Renal cortical epithelial cell (primary cell): ENCODE results near the gene MMAB. TPM values are rescaled to one million over a fixed set of nuclear protein-coding genes. Genes with fewer than 3 reads are reported as not detected.

Source experiments
- DNase-seq: peaks from one replicate; pipeline ENCODE4 v3.0.0-alpha.2; 2011; ENCODE audit warnings: low read depth
- total RNA-seq: library from RNA; depleted of rRNA; stranded (reverse); fragments of >200 nt; gene quantifications from 2 replicates; pipeline ENCODE4 v1.2.3, GENCODE V29; 2014

The MMAB gene
- total RNA-seq, 1 donor from 2014 or later, result 16.2 TPM

GRCh38 chr12:109538191-109538863 lies 35.0 kb downstream of the MMAB start:
- DNase-seq, result no peak

GRCh38 chr12:109537136-109537535 lies 36.2 kb downstream of the MMAB start:
- DNase-seq, result no peak

DNA sequence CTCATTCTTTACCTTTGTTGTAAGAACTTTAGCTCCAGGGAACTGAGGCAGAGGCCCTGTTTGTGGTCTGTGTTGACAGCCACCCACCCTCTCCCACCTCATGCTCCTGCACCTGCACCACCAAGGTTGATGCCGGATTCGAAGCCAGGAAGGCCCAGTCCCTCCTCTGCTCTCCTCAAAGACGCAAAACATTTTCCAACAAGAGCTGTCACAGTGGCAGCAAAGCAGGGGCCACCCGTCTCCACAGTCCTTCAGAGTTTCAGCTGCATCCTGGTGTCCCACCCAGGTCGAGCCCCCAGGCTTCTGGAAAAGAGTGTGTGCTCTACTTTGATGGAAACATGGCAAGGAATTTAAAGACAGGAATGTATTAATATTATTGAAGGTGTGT lies 37.4 kb downstream of the MMAB start:
- DNase-seq, result no peak

DNA sequence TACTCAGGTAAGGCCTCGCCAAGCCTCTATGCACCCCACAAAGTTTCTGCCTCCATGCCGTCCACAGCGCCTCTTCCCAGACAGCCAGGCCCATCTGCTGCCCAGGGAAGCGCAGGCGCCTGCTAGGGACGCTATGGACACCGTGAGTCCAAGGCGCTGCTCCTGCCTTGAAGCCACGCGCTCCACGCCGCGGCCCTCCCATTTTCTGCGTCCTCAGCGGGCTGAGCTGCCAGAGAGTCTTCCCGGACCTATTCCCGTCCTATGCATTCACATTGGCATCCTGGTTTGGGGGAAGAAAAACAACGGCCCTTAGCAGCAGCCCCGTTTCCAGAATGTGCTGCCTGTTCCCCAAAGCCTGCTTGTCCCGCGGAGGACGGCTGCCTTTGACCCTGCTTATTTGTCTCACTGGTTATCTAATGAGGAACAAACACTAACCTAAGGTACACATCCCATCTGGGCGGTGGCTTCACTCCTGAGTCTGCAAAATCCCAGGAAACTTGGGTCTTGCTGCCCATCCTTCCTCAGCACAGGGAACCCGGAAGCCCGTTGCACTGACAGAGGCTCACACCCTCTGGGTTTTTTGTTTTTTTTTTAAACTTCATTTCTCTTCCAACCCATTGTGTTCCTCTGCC lies 38.0 kb downstream of the MMAB start:
- DNase-seq, result no peak

- no peak for DNase-seq
These were observed 38.8 kb downstream of the MMAB start for GRCh38 chr12:109534456-109534855.

DNA sequence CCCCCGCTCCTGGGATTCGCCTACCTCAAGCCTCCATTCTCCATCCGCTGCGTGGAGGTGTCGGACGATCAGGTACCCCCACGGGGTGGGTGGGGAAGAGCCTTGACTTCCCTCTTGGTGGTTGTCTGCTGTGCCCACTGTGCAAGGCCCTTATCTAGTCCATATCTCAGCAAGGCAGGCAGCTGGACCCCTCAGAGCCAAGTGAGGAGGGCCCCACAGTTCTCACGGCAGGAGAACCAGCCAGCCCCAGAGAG lies 39.9 kb downstream of the MMAB start:
- DNase-seq, result no peak

DNA sequence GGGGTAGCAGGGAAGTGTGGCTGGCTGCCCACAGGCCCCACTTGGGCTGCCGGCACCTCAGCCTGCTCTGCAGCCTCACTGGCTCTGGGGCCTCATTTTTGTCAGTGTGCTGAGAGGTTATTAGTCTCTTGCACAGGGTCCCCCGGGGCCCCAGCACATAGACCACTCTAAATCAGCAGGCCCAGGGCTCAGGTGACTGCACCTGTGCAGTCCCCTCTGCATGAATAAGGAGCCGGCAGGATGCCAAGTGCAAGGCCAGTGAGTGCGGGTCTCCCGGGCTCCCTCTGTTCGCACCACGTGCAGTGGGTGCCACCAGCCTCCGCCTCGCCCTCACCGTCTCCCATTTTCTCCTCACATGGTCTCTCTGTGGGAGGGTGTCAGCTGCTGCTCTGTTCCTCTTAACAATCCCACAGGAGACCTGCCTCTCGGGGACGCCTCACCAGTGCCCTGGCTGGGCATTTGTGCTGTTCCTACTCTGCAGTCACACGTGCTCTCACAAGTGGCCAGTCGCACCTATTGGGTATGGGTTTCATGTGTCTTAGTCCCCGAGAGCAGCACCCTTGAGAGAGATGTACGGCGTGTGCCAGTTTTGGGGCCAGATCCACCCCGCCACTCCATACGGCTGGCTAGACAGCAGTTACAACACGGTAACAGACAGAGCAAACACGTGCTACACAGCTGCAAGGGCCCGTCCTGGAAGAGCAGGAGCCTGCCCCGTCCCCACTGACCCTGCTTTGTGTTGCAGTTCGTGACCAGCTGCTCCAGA lies 40.4 kb downstream of the MMAB start:
- no peak for DNase-seq

GRCh38 chr12:109531411-109531810 lies 41.9 kb downstream of the MMAB start:
- DNase-seq, result no peak

- DNase-seq, result no peak
These were observed 43.3 kb downstream of the MMAB start for GRCh38 chr12:109529691-109530640.

GRCh38 chr12:109527489-109528123 lies 45.7 kb downstream of the MMAB start:
- no peak for DNase-seq

DNA sequence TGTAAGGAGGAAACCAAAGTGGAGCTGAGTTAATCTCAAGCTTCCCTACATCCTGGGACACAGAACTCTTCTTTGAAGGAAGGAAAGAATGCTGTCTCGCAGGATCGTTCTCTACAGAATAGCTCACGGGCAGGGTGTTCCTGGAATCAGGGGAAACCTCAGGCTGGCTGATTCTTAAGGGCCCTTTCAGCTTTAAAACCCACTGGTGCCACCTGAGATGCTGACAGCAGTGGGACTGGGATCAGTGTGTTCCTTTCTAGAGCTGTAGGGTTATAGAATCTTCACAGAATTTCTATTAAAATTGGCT lies 48.1 kb downstream of the MMAB start:
- no peak for DNase-seq

GRCh38 chr12:109524466-109525278 lies 48.6 kb downstream of the MMAB start:
- DNase-seq, result no peak

DNA sequence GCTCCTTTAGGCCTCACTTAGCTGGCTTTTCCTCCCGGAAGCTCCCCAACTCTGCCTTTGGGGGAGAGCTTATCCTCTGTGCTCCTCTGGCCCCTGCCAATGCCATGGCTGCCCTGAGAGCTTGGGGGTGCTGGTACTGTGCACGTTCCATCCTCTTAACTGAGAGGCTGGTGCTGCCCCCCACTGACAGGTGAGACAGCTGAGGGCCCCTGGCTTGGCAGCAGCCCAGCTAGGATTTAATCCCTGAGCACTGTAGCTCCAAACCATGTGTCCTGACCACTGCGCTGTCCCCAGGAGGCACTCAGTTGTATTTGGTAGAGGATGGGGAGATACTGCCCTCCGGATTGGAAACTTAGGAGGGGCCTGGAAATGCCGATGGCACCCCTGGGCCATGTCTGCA lies 49.8 kb downstream of the MMAB start:
- no peak for DNase-seq

DNA sequence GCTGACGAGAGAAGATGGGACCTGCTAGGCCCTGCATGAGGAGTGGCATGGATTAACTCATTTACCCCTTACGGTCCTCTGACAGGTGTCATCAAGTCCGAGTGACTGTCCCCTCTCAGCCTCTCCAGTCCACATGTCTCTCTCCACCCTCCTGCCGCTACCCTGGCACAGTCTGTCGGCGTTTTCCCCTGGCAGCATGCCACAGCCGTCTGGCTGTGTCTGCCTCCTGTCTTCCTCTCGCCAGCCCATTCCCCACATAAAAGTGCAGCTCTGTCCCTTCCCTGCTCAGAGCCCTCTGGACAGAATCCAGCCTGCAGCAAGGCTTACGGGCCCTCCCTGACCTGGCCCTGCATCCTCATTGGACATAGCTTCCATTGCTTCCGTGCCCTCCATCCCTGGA lies 50.2 kb downstream of the MMAB start:
- DNase-seq, result no peak

DNA sequence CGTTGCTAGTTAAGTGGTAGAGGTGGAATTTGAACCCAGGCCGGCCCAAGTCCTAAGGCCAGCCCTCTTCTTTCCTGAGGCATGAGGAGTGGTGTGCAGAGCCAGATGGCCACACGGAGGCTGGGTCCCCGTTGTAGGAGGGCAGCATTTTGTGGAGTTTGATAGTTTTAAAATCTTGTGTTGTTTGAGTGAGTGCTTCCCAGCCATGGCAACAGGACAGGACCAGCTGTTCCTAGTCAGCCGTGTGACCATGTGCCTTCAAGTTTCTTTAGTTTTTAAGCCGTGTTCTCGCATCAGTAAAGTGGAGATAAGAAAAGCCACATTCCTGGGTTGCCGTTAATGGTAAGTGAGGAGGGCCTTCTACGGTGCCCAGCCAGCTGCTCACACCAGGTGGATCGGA lies 51.5 kb downstream of the MMAB start:
- no peak for DNase-seq

GRCh38 chr12:109519787-109520186 lies 53.5 kb downstream of the MMAB start:
- DNase-seq, result no peak

DNA sequence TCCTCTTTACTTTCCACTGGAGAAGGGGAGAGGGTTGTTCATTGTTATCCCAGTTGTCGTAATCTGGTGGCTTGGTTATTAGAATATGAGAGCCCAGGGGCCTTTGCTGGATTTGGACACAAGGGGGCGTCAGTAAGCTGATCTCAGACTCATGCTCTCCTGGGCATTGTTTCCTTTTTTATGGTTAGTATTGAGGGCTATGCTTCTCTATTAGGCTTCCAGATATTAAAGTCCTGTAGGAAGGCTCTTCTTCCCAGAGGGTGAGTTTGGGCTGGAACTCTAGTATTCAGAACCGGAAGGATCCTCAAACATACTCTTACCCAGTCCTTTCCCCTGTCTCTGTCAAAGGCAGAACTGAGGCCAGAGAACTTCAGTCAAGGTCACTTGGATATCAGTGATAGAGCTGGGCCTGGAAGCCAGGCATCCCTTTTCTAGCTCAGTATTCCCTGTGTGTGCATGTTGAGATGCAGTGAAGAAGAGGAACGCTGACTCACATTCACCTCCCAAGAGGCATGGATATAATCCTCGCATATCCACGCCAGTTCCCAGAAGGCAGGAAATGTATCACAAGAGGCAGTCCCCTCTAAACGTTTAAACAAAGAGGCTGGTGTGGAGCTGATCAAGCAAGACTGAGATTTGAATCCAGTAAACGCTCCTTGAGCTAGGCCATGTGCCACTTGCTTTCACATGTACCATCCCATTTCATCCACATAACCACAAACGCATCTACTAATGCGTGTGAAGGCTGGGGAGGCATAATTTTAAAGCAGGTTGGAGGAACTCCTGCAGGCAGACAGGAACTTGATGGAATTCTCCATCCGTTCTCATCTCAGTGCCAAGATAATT lies 54.3 kb downstream of the MMAB start:
- peak; percentile 50 for DNase-seq

DNA sequence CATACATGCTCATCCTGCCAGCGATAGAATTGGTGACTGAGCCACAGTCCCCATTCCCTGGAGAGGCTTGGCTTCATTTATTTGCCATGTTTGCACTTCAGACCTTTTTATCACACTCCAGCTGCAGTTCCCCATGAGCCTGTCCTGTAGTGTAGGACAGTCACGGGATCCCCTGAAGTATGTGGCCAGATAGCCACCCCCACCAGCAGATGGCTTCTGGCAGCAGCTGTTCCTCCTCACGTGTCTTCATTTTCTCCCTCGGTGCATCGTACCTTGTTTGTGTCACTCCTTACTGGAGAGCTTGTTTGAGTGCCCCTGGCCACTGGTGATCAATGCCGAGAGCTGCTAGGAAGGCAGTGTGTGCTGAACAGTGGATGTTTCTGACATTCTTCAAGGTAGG lies 55.7 kb downstream of the MMAB start:
- DNase-seq, result no peak

- DNase-seq, result no peak
These were observed 59.3 kb downstream of the MMAB start for GRCh38 chr12:109513977-109514376.

DNA sequence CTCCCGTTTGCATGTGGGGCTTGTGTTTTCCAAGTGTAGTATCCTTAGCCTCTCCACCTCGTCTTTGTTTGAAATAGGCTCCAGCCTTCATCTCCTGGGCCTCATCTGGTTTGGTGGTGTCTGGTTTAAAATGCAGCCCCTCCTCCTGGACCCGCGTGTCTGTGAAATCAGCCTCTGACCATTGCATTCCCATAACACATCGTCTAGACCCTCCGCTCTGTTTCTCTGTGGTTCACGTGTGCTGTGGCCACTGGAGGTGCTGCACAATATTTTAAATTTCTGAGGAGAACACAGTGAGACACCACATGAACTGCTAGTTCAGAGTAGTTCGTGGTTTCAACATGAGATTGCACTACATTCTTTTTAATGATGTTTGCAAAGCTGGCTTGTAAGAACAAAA lies 60.3 kb downstream of the MMAB start:
- no peak for DNase-seq
